Keratinocyte (primary cell): ENCODE results near the gene TMEM186. TPM values are rescaled to one million over a fixed set of nuclear protein-coding genes. Genes with fewer than 3 reads are reported as not detected.

Source experiments
- DNase-seq: peaks from one replicate; pipeline ENCODE4 v3.0.0-alpha.2; 2011; ENCODE audit warnings: low read depth, missing footprints, low spot score
- FAIRE-seq: peaks from 2 replicates; lab custom pipeline; 2011; peaks lifted over from hg19 to GRCh38; lab: Jason Lieb, UNC
- H2AFZ ChIP-seq: 2 replicates; pipeline ENCODE4 v1.6.0; 2012; ENCODE audit warnings: low read length, control low read depth, inconsistent platforms; ENCODE audit not compliant: control insufficient read depth
- H3K27ac ChIP-seq: 2 replicates; pipeline ENCODE4 v1.5.1; 2011; ENCODE audit warnings: low read length; ENCODE audit not compliant: control insufficient read depth, insufficient read depth
- H3K27me3 ChIP-seq: 3 replicates; pipeline ENCODE4 v1.6.0; 2011; ENCODE audit warnings: low read length; ENCODE audit not compliant: control insufficient read depth, insufficient read depth; ENCODE audit errors: extremely low read depth
- H3K36me3 ChIP-seq, 2 experiments: 2 replicates in 1 of 2; 3 replicates in 1 of 2; pipeline ENCODE4 v1.5.1; 2011; ENCODE audit warnings: low read length in 2 of 2, mild to moderate bottlenecking in 1 of 2; ENCODE audit not compliant: control insufficient read depth in 2 of 2, insufficient read depth in 2 of 2; ENCODE audit errors: extremely low read depth in 1 of 2
- H3K4me1 ChIP-seq: 3 replicates; pipeline ENCODE4 v1.5.1; 2011; ENCODE audit warnings: low read length; ENCODE audit not compliant: control insufficient read depth, insufficient read depth; ENCODE audit errors: extremely low read depth
- H3K4me2 ChIP-seq: 3 replicates; pipeline ENCODE4 v1.6.0; 2011; ENCODE audit warnings: low read depth, low read length; ENCODE audit not compliant: control insufficient read depth, insufficient read depth; ENCODE audit errors: extremely low read depth
- H3K4me3 ChIP-seq, 3 experiments: fragments of 200-600 bp in 1 of 3; sonication (generic) in 1 of 3; 2 replicates in 2 of 3; 3 replicates in 1 of 3; pipeline ENCODE4 v1.5.1; 2011 to 2016; ENCODE audit warnings: low read length in 3 of 3, mild to moderate bottlenecking in 3 of 3, control low read depth in 2 of 3, inconsistent platforms in 1 of 3, low read depth in 1 of 3, mixed read lengths in 1 of 3, mixed run types in 1 of 3, moderate library complexity in 1 of 3; ENCODE audit not compliant: control insufficient read depth in 2 of 3, insufficient read depth in 2 of 3; ENCODE audit errors: extremely low read depth in 1 of 3
- H3K79me2 ChIP-seq: 2 replicates; pipeline ENCODE4 v1.6.0; 2012; ENCODE audit warnings: low read length; ENCODE audit not compliant: control insufficient read depth, insufficient read depth
- H3K9ac ChIP-seq: 3 replicates; pipeline ENCODE4 v1.6.0; 2011; ENCODE audit warnings: low read length; ENCODE audit not compliant: control insufficient read depth, insufficient read depth; ENCODE audit errors: extremely low read depth
- H3K9me1 ChIP-seq: 3 replicates; pipeline ENCODE4 v1.6.0; 2011; ENCODE audit warnings: low read length; ENCODE audit not compliant: control insufficient read depth, insufficient read depth; ENCODE audit errors: extremely low read depth
- H3K9me3 ChIP-seq: 2 replicates; pipeline ENCODE4 v1.5.1; 2012; ENCODE audit warnings: low read depth, low read length; ENCODE audit not compliant: control insufficient read depth
- H4K20me1 ChIP-seq: 3 replicates; pipeline ENCODE4 v1.6.0; 2011; ENCODE audit warnings: low read length; ENCODE audit not compliant: control insufficient read depth, insufficient read depth; ENCODE audit errors: extremely low read depth
- CTCF ChIP-seq, 3 experiments: IDR thresholded peaks in 1 of 3; conservative IDR thresholded peaks in 1 of 3; optimal IDR thresholded peaks in 1 of 3; 2 replicates in 2 of 3; 3 replicates in 1 of 3; pipeline versions ENCODE3 to v1.5.1; 2011; ENCODE audit warnings: low read length in 3 of 3, mild to moderate bottlenecking in 3 of 3, moderate library complexity in 2 of 3, control low read depth in 1 of 3, inconsistent platforms in 1 of 3; ENCODE audit not compliant: insufficient read depth in 2 of 3; ENCODE audit errors: extremely low read depth in 1 of 3
- EZH2 ChIP-seq: IDR thresholded peaks from one replicate; pipeline ENCODE4 v1.6.1; 2012; ENCODE audit warnings: inconsistent platforms, mild to moderate bottlenecking, low read length, moderate library complexity
- dilution Hi-C: fragments of 300-500 bp; cut with MboI; formaldehyde crosslinking; loops from one replicate; pipeline ENCODE4 v1.7.0; 2020; ENCODE audit warnings: low sequenced_read_pairs; ENCODE audit not compliant: extremely low pct_ligation_motif_present
- polyA plus RNA-seq, 5 experiments: library from polyadenylated mRNA; depleted of rRNA in 3 of 5; stranded (reverse) in 3 of 5; stranded (forward) in 1 of 5; unstranded in 1 of 5; fragments of >200 nt; gene quantifications; 1 replicate in 1 of 5; 2 replicates in 3 of 5; 3 replicates in 1 of 5; pipeline versions ENCODE4 v1.2.1 to v1.2.3, GENCODE V29; 2011 to 2012; ENCODE audit warnings: missing spikeins in 2 of 5, low read depth in 1 of 5, low replicate concordance in 1 of 5

Gene TMEM186
- polyA plus RNA-seq, 1 donor (not counting 4 experiments of a cell fraction or from before 2014, with no cell fraction given), result 8.1 TPM

GRCh38 chr16:8798535-8799157 is 1.2 kb upstream of the TMEM186 start:
- H3K9me3 ChIP-seq, result no peaks in the 10 kb centered on the region
- H2AFZ ChIP-seq, result no peak overlapping the region
- H4K20me1 ChIP-seq, result peaks cover 7% of the 10 kb centered on the region
- DNase-seq (no peak), FAIRE-seq (no peak)
- H3K9ac ChIP-seq, result peak overlapping the region; percentile 86
- H3K36me3 ChIP-seq, result peaks cover 12 to 29% of the 10 kb centered on the region in 2 experiments
- H3K9me1 ChIP-seq, result peaks cover 3% of the 10 kb centered on the region
- peak overlapping the region; percentile 79 for H3K27ac ChIP-seq
- dilution Hi-C loops, result no loop called here
- peaks cover 80% of the 10 kb centered on the region for H3K79me2 ChIP-seq
- peak overlapping the region; percentile 100 for H3K4me2 ChIP-seq
- H3K4me1 ChIP-seq, result peaks cover 23% of the 10 kb centered on the region
- H3K4me3 ChIP-seq, result peak overlapping the region; percentile 85 to 96 (median 92)
- no peaks in the 10 kb centered on the region for H3K27me3 ChIP-seq
- TF ChIP-seq CTCF (optimal IDR thresholded peaks at IDR 0.05 in 1 of 3, IDR thresholded peaks at IDR 0.05 in 1 of 3, conservative IDR thresholded peaks at IDR 0.05 in 1 of 3; ENCODE audit: extremely low read depth in 1 of 3, insufficient read depth in 2 of 3, low read length in 3 of 3) (no peak), EZH2 (no peak)

DNA sequence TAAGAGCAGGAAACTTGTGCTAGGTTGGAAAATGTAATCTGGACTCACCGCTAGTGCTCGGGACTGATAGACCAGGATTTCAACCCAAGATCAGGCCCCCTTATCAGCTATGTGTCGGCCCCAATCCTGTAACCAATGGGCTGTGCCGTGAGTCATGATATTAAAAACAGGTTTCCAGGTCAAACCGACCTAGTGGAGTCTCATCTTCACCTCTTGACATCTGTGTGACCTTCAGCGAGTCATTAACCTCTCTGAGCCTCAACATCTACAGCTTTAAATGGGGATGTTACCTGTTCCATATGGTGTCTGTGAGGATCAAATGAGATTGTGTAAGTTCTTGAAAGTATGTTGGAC is 712 bp upstream of the TMEM186 start:
- Histone ChIP-seq H3K9me3 (no peaks in the 10 kb centered on the region), H3K27ac (peak overlapping the region; percentile 79), H3K4me3 (peak overlapping the region; percentile 85 to 96 (median 92)), H4K20me1 (peaks cover 7% of the 10 kb centered on the region), H3K79me2 (peaks cover 76% of the 10 kb centered on the region), H3K4me1 (peaks cover 23% of the 10 kb centered on the region), H3K9me1 (peaks cover 3% of the 10 kb centered on the region), H3K36me3 (peaks cover 9 to 25% of the 10 kb centered on the region in 2 experiments), H3K27me3 (no peaks in the 10 kb centered on the region), H3K9ac (peak overlapping the region; percentile 86), H2AFZ (peak overlapping the region; percentile 1), H3K4me2 (peak overlapping the region; percentile 100)
- no peak for TF ChIP-seq CTCF (optimal IDR thresholded peaks at IDR 0.05 in 1 of 3, IDR thresholded peaks at IDR 0.05 in 1 of 3, conservative IDR thresholded peaks at IDR 0.05 in 1 of 3; ENCODE audit: extremely low read depth in 1 of 3, insufficient read depth in 2 of 3, low read length in 3 of 3)
- no peak for TF ChIP-seq EZH2
- DNase-seq, result no peak
- FAIRE-seq, result no peak
- dilution Hi-C loops, result no loop called here
